ENCODE measurements around the gene GMEB2.
"Not testable (repeated sequence)": the region's sequence is repeated elsewhere in the genome, so short reads cannot be mapped to it uniquely, and the experiment has no call there.

Gene GMEB2

GRCh38 chr20:63564036-63564810, 62.7 kb downstream of the GMEB2 start:
- DNase-seq (ENCODE audit: low read depth in 1 of 2, low spot score in 1 of 2) = no peak
- TF ChIP-seq JUND (IDR thresholded peaks at IDR 0.05; ENCODE audit: low read depth) = no peak
- in situ Hi-C loops (cut with HindIII; ENCODE audit: low pct_unique_long_range_greater_than_20kb, low sequenced_read_pairs) = no loop called here

DNA sequence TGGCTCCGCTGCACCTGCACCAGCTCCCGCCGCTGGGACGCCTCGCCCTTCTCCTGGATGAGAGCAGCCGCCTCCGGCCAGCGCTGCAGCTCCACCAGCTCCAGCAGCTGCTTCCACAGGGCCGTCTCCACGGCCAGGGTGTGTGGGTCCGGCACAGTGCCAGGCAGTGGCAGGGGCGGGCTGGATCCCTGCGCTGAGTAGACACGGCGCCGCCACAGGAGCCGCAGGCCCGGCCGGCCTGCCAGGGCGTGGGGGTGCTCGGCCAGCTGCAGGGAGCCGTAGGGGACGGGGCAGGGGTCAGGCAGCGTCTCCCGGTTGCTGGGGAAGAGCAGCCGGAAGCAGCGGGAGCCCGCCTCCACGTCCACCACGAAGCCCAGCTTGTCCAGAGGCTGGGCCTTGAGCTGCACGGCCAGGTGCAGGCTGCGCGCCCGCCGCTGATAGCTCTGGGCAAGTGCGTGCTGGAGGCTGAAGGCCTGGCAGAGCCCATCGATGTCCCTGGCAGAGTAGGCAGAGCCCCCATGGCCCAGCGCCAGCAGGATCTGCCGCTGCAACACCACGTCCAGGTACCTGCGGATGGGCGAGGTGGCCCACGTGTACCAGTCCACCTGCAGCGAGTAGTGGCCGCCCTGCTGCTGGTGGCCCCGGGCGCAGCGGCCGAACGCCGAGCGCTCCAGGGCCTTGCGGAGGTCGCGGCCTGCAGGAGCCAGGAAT, 63.5 kb downstream of the GMEB2 start:
- DNase-seq (ENCODE audit: low read depth in 1 of 2, low spot score in 1 of 2) = no peak
- TF ChIP-seq JUND (IDR thresholded peaks at IDR 0.05; ENCODE audit: low read depth) = no peak
- in situ Hi-C loops (cut with HindIII; ENCODE audit: low pct_unique_long_range_greater_than_20kb, low sequenced_read_pairs) = no loop called here

- in situ Hi-C loops (cut with HindIII; ENCODE audit: low pct_unique_long_range_greater_than_20kb, low sequenced_read_pairs) = no loop called here
- no peak for TF ChIP-seq JUND (IDR thresholded peaks at IDR 0.05; ENCODE audit: low read depth)
- no peak for DNase-seq (ENCODE audit: low read depth in 1 of 2, low spot score in 1 of 2)
These were observed 64.3 kb downstream of the GMEB2 start for GRCh38 chr20:63562461-63563224.

DNA sequence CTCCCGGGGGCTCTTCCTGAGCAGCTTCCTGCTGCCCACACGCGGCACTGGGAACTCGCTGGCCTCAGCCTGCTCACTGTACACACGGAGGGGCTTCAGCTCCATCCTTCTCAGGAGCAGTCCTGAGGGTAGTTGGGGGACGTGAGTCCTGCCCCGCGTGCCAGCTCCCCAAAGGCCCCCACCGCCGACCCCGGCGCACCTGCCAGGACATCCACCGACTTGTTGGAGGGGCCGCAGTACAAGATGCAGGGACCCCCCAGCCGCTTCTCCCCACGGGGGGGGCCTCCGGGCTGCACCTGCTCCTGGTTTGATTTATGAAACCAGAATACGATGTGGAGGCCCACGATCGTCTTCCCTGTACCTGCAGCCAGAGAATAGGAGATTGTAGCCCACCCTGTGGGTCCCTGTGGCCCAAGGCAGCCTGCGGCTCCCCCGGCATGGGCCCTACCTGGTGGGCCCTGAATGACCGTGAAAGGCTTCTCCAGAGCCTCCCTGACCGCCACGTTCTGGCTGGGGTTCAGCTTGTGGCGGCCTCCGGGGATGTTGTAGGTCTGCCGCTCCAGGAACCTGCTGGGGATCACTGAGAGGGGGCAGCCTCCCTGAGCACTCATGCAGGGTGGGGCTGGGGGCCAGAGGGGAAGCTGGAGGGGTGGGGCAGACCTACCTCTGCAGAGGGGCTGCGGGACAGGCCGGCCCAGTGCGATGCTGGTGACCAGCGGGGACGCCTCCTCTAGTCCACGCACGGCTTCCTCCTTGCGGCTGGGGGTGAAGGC, 65.1 kb downstream of the GMEB2 start:
- no peak for TF ChIP-seq JUND (IDR thresholded peaks at IDR 0.05; ENCODE audit: low read depth)
- in situ Hi-C loops (cut with HindIII; ENCODE audit: low pct_unique_long_range_greater_than_20kb, low sequenced_read_pairs) = no loop called here
- DNase-seq (ENCODE audit: low read depth in 1 of 2, low spot score in 1 of 2) = no peak

DNA sequence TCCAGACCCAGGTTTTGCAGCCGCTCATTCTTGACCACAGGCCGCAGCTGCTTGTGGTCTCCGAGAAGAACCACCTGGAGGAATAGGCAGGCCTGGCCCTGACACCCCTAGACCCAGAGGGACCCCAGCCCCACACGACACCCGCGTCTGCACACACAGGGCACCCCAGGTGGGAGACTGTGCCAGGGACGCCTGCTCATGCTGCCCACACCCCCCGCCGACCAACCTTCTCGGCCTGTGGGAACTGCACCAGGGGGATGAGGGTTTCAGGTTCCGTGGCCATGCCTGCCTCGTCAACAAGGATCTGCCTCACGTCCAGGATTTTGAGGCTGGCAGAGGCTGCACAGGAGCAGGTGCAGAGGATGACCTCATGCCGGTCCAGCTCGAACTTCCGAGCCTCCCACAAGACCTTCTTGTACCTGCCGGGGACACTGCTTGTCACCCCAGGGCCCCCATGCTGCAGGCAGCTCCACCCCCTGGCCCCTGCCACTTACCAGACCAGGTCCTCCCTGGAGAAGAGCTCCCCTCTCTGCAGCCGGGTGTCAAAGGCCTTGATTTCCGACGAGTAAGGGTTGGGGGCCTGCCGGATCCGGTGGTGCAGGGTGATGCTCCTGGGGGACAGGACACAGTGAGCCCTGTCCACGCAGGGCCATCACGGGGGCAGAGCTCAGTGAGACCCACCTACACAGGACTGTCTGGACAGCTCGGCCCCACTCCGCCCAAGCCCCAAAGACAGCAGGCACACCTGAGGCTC, 65.9 kb downstream of the GMEB2 start:
- TF ChIP-seq JUND (IDR thresholded peaks at IDR 0.05; ENCODE audit: low read depth) = no peak
- in situ Hi-C loops (cut with HindIII; ENCODE audit: low pct_unique_long_range_greater_than_20kb, low sequenced_read_pairs) = no loop called here
- no peak for DNase-seq (ENCODE audit: low read depth in 1 of 2, low spot score in 1 of 2)

GRCh38 chr20:63560333-63560805, 66.5 kb downstream of the GMEB2 start:
- no peak for TF ChIP-seq JUND (IDR thresholded peaks at IDR 0.05; ENCODE audit: low read depth)
- no peak for DNase-seq (ENCODE audit: low read depth in 1 of 2, low spot score in 1 of 2)
- in situ Hi-C loops (cut with HindIII; ENCODE audit: low pct_unique_long_range_greater_than_20kb, low sequenced_read_pairs) = no loop called here

DNA sequence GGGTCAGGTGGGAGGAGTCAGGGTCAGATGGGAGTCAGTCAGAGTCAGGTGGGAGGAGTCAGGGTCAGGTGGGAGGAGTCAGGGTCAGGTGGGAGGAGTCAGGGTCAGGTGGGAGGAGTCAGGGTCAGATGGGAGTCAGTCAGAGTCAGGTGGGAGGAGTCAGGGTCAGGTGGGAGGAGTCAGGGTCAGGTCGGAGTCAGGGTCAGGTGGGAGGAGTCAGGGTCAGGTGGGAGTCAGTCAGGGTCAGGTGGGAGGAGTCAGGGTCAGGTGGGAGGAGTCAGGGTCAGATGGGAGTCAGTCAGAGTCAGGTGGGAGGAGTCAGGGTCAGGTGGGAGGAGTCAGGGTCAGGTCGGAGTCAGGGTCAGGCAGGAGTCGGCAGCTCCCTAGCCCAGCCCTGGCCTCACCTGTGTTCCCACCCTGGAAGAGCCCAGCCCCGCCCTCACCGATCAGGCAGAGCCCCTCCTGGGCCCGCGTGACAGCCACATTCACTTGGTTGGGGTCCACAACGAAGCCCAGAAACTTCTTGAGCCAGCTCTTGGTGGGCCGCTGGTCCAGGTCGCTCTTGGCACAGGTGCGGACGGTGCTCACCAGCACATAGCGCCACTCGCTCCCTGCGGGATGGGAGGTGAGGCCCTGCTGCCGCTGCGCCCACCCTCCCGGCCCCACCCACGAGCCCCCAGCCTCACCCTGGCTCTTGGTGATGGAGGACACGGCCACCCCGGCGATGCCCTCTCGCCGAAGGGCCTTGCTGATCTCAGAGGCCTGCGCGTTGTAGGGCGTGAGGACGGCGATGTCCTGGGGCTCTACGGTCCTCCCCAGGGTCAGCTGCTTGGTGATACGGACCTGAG, 67.2 kb downstream of the GMEB2 start:
- DNase-seq (ENCODE audit: low read depth in 1 of 2, low spot score in 1 of 2); in situ Hi-C loops (cut with HindIII; ENCODE audit: low pct_unique_long_range_greater_than_20kb, low sequenced_read_pairs): not testable (repeated sequence)

DNA sequence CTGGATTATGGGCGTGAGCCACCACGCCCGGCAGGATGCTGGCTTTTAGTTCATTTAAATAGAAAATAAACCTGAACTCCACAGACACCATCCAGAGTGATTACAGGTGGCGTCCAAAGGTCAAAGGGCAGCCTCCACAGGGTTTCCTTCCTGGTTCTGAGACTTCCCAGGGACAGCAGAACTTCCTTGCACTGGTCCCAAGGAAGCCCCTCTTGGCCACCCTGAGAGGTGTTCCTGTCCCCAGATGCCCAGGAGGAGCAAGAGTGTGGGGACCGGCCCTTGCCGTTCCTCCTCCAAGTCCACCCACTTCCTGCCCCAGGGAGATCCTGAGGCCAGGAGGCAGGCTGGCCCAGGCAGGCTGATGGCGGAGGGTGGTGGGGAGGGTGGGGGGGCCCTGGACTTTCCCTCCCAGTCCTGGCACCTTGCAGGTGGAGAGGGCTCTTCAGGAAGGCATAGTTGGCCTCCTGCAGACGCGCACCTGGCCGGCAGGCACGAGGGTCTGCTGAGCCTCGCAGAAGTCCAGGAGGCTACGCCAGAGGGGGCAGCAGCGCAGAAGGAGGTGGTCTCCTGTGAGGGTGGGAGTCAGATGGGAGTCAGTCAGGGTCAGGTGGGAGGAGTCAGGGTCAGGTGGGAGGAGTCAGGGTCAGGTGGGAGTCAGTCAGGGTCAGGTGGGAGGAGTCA, 68.0 kb downstream of the GMEB2 start:
- in situ Hi-C loops (cut with HindIII; ENCODE audit: low pct_unique_long_range_greater_than_20kb, low sequenced_read_pairs) = no loop called here
- DNase-seq (ENCODE audit: low read depth in 1 of 2, low spot score in 1 of 2) = no peak
- no peak for TF ChIP-seq JUND (IDR thresholded peaks at IDR 0.05; ENCODE audit: low read depth)

DNA sequence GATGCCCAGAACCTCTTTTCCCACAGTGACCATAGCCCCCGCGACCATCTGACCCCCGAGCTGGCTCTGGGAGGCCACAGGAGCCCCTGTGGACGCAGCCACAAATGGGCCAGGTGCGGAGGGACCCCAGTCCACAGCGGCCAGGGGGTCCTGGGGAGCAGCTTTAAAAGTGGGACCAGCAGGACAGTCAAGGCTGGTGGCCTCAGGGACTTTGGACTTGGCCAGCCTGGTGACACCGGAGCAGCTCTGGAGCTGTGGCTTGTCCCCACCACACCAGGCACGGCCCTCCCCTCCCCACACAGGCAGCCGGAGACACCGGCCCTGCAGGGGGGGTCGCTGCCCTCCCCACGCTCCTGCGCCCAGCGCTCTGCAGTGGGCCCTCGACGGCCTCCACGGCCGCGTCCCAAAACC, 69.4 kb downstream of the GMEB2 start:
- no peak for TF ChIP-seq JUND (IDR thresholded peaks at IDR 0.05; ENCODE audit: low read depth)
- in situ Hi-C loops (cut with HindIII; ENCODE audit: low pct_unique_long_range_greater_than_20kb, low sequenced_read_pairs) = no loop called here
- no peak for DNase-seq (ENCODE audit: low read depth in 1 of 2, low spot score in 1 of 2)

GRCh38 chr20:63556873-63557478, 69.9 kb downstream of the GMEB2 start:
- no peak for TF ChIP-seq JUND (IDR thresholded peaks at IDR 0.05; ENCODE audit: low read depth)
- DNase-seq (ENCODE audit: low read depth in 1 of 2, low spot score in 1 of 2) = no peak
- in situ Hi-C loops (cut with HindIII; ENCODE audit: low pct_unique_long_range_greater_than_20kb, low sequenced_read_pairs) = no loop called here
